Activated CD4-positive, alpha-beta T cell treated with anti-CD3 and anti-CD28 coated beads for 4 hours (primary cell): Measurements from ENCODE around the gene ATP6V0A1.

Experiments used
- DNase-seq, 2 donors: peaks; one replicate each; pipeline ENCODE4 v3.0.0-alpha.2; 2020

ATP6V0A1 gene

GRCh38 chr17:42563950-42564349, 105.3 kb downstream of the ATP6V0A1 start:
- DNase-seq: no peak

- no peak for DNase-seq
Measured at GRCh38 chr17:42564815-42565522, 106.3 kb downstream of the ATP6V0A1 start.

GRCh38 chr17:42565523-42566214, 107.0 kb downstream of the ATP6V0A1 start:
- DNase-seq: no peak

GRCh38 chr17:42566215-42566882, 107.7 kb downstream of the ATP6V0A1 start:
- no peak for DNase-seq

GRCh38 chr17:42566883-42567573, 108.3 kb downstream of the ATP6V0A1 start, which contains the start of gene MLX:
TSS of gene MLX (plus strand) at chr17:42567100. CDS start at chr17:42567125, 25 bp downstream.
- DNase-seq: peak; percentile 85 to 93

- no peak for DNase-seq
Measured at GRCh38 chr17:42568341-42569111, 109.8 kb downstream of the ATP6V0A1 start.

GRCh38 chr17:42571435-42572225, 113.0 kb downstream of the ATP6V0A1 start:
- DNase-seq: no peak
